AG09309 (cell line): Measurements from ENCODE around the gene CCDC3.
A peak's percentile ranks its signal among the peaks of the same experiment; 100 is the strongest.

ENCODE experiments used
- DNase-seq: peaks from one replicate; pipeline ENCODE4 v3.0.0-alpha.2; 2010; ENCODE audit warnings: low read depth
- H3K4me3 ChIP-seq: 2 replicates; pipeline ENCODE4 v1.5.1; 2011; ENCODE audit warnings: mild to moderate bottlenecking, low read depth, low read length, moderate library complexity; ENCODE audit not compliant: control insufficient read depth
- CTCF ChIP-seq: IDR thresholded peaks from 2 replicates; pipeline ENCODE4 v1.5.1; 2011; ENCODE audit warnings: mild to moderate bottlenecking, low read depth, low read length, inconsistent platforms; ENCODE audit not compliant: insufficient read depth, control insufficient read depth; ENCODE audit errors: missing control alignments

The CCDC3 gene

GRCh38 chr10:12848439-12849173 is 152.9 kb downstream of the CCDC3 start:
- DNase-seq: no peak
- no peak overlapping the region for H3K4me3 ChIP-seq
- no peak for TF ChIP-seq CTCF

GRCh38 chr10:12847361-12847975 is 154.0 kb downstream of the CCDC3 start:
- no peak for DNase-seq

GRCh38 chr10:12846718-12847117 is 154.8 kb downstream of the CCDC3 start:
- DNase-seq: no peak
- H3K4me3 ChIP-seq: no peak overlapping the region
- no peak for TF ChIP-seq CTCF

More at GRCh38 chr10:12847361-12847975, 154.0 kb downstream of the CCDC3 start:
- H3K4me3 ChIP-seq: no peak overlapping the region
- peak; percentile 25 for TF ChIP-seq CTCF
